Daoy (cell line): Measurements from ENCODE around the gene ABHD6. TPM values are rescaled to one million over a fixed set of nuclear protein-coding genes. Genes with fewer than 3 reads are reported as not detected.
"Not testable (repeated sequence)": the region's sequence is repeated elsewhere in the genome, so short reads cannot be mapped to it uniquely, and the experiment has no call there.

Experiments used
- DNase-seq: peaks from one replicate; pipeline ENCODE4 v3.0.0-alpha.2; 2015; ENCODE audit warnings: low read depth
- total RNA-seq: library from RNA; depleted of rRNA; stranded (reverse); fragments of >200 nt; shearing (Covaris generic); gene quantifications from 2 replicates; pipeline ENCODE4 v1.2.3, GENCODE V29; 2014

Gene ABHD6
- total RNA-seq, 1 experiment from 2014 or later, result 6.2 TPM

DNA sequence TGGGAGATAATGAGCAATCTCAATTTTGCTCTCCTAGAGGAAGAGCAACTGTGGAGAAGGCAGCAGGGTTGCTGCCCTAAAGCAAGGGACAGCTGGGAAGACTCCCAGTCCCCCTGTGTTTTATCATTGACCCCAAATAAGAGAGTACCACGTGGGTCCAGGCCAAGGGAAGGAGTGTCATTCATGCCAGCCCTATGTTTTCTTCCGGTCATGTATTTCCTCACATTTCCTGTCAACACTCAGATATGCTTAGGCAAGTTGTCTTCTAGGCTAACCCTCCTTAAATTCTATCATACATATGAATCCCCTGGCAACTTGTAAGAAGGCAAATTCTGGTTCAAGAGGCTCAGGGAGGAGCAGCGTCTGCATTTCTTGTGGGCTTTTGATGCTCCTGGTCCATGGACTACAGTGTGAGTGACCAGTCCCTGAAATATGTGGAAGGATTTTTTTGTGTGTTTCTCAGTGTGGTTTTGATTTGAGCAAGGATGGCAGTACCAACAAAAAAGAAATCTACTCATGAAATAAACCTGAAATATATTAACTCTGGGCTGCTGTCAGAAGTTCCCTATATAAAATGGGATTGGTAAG lies 36.5 kb downstream of the ABHD6 start:
- DNase-seq, result no peak

GRCh38 chr3:58281069-58281468 lies 43.5 kb downstream of the ABHD6 start:
- no peak for DNase-seq

DNA sequence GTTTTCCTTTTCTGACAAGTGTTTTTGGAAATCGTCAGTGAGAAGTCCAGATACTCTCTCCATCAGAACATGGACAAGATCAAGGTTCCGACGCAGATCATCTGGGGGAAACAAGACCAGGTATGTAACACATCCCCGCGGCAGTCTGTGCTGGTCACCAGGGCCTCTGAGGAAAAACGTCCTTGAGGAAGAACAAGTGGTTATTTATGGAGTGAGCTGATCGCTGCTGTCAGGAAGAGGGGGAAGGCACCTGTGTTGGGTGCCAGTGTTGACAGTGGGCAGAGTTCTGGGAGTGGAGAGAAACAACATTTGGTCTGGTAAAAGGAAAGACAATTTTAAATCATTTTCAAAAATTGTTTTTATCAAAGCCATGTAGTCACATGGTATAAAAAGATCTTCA lies 47.7 kb downstream of the ABHD6 start:
- DNase-seq, result no peak

GRCh38 chr3:58287354-58287753 lies 49.8 kb downstream of the ABHD6 start:
- DNase-seq, result no peak

DNA sequence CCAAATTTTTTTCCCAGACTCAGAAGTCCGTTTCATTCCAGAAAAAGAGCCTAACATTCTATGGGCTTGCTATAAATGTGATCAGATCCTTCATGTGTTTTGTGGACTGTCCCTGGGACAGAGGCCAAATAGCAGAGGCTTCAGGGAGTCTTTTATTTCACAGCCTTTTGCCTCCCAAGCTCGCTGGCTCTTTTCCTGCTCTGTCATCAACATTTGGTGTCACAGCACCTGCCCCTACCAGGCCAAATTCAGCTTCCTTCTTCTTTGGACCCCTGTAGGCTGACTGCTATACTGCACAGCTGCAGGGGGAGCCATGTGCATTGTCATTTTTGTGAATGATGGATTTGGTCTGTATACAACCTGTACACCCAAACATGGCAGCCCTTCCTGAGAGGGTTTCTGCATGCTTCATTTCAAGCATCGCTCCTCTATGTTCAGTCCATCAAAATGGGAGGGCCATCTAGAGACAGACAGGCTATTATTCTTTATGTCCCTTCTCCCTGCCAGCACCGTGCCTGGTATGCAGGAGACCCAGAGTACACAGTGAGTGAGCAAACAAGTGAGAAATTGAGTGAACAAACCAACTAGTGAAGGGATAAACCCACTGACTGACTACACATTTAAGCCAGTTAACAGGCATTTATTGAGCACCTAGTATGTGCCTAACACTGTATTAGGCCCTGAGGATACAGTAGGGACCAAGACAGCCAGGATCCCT lies 50.6 kb downstream of the ABHD6 start:
- DNase-seq, result no peak

GRCh38 chr3:58288964-58289613 lies 51.5 kb downstream of the ABHD6 start:
- DNase-seq, result not testable (repeated sequence)

DNA sequence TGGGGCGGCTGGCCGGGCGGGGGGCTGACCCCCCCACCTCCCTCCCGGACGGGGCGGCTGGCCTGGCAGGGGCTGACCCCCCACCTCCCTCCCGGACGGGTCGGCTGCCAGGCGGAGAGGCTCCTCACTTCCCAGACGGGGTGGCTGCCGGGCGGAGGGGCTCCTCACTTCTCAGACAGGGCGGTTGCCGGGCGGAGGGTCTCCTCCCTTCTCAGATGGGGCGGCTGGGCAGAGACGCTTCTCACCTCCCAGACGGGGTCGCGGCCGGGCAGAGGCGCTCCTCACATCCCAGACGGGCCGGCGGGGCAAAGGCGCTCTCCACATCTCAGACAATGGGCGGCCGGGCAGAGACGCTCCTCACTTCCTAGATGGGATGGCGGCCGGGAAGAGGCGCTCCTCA lies 52.9 kb downstream of the ABHD6 start:
- not testable (repeated sequence) for DNase-seq

- no peak for DNase-seq
Measured at GRCh38 chr3:58291671-58292338, 54.2 kb downstream of the ABHD6 start.

DNA sequence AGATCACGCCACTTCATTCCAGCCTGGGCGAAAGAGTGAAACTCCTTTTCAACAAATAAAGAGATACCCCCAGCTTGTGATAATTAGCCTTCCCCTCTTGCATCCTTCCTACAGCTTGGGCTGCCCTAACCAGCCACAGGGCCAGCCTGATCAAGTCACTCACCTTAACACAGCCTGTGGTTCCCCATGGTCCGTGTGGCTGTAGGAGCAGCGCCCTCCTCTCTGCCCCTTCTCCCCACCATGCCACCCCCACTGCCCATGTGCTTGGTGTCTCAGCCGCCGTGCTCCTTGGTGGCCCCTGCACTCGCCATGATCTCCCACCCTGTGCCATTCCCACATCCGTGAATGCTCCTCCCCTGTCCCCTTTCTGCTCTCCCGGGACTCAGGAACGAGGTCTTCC lies 55.3 kb downstream of the ABHD6 start:
- no peak for DNase-seq

DNA sequence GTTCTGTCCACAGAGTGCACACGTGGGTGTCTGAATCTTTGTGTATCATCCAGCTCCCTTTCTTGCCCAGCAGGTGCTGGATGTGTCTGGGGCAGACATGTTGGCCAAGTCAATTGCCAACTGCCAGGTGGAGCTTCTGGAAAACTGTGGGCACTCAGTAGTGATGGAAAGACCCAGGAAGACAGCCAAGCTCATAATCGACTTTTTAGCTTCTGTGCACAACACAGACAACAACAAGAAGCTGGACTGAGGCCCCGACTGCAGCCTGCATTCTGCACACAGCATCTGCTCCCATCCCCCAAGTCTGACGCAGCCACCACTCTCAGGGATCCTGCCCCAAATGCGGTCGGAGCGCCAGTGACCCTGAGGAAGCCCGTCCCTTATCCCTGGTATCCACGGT lies 55.9 kb downstream of the ABHD6 start:
- no peak for DNase-seq

DNA sequence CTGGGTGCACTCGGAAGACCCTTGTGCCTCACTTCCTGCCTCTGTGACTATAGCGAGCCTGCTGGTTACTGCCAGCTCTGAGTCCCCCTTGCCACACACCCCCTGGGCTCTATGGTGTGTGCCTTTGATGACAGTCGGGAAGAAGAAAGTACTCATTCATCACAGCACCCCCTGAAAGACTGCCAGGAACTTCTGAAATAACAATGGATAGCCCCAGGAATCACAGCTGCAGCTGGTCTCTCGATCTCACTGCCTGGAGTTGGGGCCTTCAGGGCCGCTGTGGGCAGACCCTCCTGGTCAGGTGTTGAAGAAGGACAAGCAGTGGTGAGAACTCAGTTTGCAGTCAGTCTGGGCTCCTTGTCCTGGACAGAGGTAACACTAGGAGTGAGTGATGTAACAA lies 58.7 kb downstream of the ABHD6 start:
- no peak for DNase-seq

DNA sequence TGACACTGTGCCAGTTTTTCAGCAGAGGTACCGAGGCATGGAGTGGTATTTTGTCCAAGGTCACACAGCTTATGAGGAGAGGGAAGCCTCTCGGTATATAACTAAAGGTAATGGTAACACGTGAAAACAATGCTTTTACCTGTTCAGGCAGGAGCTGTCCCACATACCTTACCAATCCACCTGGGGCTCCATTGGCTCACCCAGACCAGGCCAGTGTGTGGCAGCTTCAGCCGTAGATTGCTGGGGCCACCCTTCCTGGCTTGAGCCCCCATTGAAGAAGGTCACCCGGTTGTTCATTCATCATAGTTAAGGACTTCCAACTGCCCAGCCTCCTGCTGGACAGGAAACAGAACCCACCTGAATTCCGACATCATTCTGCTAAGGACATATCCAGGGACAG lies 59.3 kb downstream of the ABHD6 start:
- no peak for DNase-seq

DNA sequence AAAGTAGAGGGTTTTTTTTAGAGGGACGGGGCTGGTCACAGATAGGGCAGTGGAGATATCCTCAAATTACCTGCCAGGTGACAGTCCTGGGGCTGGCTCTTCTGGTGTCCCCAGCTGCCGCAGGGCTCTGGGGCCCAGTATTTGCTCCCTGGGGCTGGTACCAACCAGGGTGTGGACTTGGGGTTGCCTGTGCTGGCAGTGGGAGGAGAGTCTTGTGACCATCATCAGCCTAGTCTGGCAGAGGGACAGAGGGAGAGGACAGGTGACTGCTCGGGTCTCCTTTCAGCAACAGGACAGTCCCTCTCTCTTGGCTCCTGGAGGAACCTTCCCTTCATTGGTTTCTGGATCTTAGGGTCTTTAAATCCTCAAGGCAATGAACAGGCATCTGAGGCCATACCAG lies 60.6 kb downstream of the ABHD6 start:
- no peak for DNase-seq

GRCh38 chr3:58299075-58299474 lies 61.5 kb downstream of the ABHD6 start:
- no peak for DNase-seq

GRCh38 chr3:58299839-58300516 lies 62.4 kb downstream of the ABHD6 start:
- no peak for DNase-seq

- peak; percentile 97 for DNase-seq
Measured at GRCh38 chr3:58305882-58306711, 68.5 kb downstream of the ABHD6 start, which contains the start of the genes HTD2 and RPP14. Gene HTD2 (plus strand): TSS chr3:58306520. CDS start chr3:58317614, 11,094 bp downstream. Gene RPP14 (plus strand): TSS chr3:58306245. CDS start chr3:58310330, 4,085 bp downstream.

- DNase-seq, result peak; percentile 50
Measured at GRCh38 chr3:58307639-58308215, 70.1 kb downstream of the ABHD6 start.

DNA sequence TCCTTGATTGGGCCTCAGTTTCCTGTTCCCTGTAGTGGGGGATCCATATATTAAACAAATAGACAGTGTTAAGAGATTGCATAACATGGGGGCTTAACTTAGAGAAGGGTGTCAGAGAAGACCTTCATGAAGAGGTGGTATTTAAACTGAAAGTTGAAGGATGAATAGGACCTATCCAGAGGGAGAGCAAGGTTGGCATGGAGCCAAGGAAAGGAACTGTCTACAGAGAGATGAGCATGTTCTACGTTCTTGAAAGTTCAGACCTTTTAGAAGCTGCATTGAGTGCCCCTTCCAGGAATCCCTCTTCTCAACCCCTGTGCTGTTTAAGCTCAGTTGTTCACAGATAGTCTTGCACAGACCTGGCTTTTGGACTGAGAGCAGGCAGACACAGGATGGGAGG lies 71.1 kb downstream of the ABHD6 start:
- no peak for DNase-seq

DNA sequence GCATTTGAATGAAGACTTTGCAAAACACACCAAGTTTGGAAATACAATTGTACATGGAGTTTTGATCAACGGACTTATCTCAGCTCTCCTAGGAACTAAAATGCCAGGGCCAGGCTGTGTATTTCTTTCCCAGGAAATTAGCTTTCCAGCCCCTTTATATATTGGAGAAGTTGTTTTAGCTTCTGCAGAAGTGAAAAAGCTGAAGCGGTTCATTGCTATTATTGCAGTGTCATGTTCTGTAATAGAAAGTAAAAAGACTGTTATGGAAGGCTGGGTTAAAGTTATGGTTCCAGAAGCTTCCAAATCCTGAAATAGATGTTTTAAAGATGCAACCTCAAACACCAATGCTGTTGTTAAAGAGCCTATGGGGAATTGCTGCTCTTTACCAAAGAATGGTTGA lies 80.2 kb downstream of the ABHD6 start:
- DNase-seq, result no peak

GRCh38 chr3:58321791-58322190 lies 84.2 kb downstream of the ABHD6 start:
- no peak for DNase-seq

DNA sequence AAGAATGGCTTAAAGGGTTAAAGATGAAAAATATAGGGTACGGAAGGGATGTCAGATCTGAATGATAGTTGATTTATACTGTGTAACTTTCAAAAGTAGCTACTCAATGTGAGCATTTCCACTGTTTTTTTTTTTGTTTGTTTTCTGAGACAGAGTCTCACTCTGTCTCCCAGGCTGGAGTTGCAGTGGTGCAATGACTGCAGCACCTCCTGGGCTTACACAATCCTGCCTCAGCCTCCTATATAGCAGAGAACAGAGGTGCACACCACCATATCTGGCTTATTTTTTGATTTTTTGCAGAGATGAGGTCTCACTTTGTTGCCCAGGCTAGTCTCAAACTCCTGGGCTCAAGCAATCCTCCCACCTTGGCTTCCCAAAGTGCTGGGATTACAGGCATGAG lies 85.2 kb downstream of the ABHD6 start:
- DNase-seq, result no peak
